Endothelial cell (in vitro differentiated cells): ENCODE measurements around the gene FCHO2. TPM values are rescaled to one million over a fixed set of nuclear protein-coding genes. Genes with fewer than 3 reads are reported as not detected.

ENCODE experiments used
- DNase-seq: peaks from one replicate; pipeline ENCODE4 v3.0.0; 2021; ENCODE audit warnings: low spot score
- H3K27ac Mint-ChIP-seq: one replicate; pipeline ENCODE4 v1.8.0; 2021; ENCODE audit warnings: mixed read lengths, inconsistent platforms; ENCODE audit not compliant: unreplicated experiment
- H3K27me3 Mint-ChIP-seq: one replicate; pipeline ENCODE4 v1.8.0; 2021; ENCODE audit warnings: mild to moderate bottlenecking, moderate library complexity, mixed read lengths, inconsistent platforms; ENCODE audit not compliant: unreplicated experiment
- H3K36me3 Mint-ChIP-seq: one replicate; pipeline ENCODE4 v1.8.0; 2021; ENCODE audit warnings: mild to moderate bottlenecking, low read depth, mixed read lengths, inconsistent platforms; ENCODE audit not compliant: unreplicated experiment
- H3K4me1 Mint-ChIP-seq: one replicate; pipeline ENCODE4 v1.8.0; 2021; ENCODE audit warnings: mild to moderate bottlenecking, mixed read lengths, inconsistent platforms; ENCODE audit not compliant: unreplicated experiment
- H3K4me3 Mint-ChIP-seq: one replicate; pipeline ENCODE4 v1.8.0; 2021; ENCODE audit warnings: mild to moderate bottlenecking, mixed read lengths, inconsistent platforms; ENCODE audit not compliant: unreplicated experiment
- H3K9me3 Mint-ChIP-seq: one replicate; pipeline ENCODE4 v1.8.0; 2021; ENCODE audit warnings: mixed read lengths, inconsistent platforms; ENCODE audit not compliant: unreplicated experiment
- total RNA-seq: library from RNA; stranded (reverse); fragmentation: NEBNext Ultra II Directional; extraction: Animal tissue kit (Norgen Biotek cat#: 25700); gene quantifications from one replicate; pipeline ENCODE4 v1.2.1, GENCODE V29; 2021; ENCODE audit not compliant: unreplicated experiment
- TF ChIP-seq, protein P1 (sequence below): fragments of 200-600 bp; sonication (generic); IDR thresholded peaks from one replicate; pipeline ENCODE4 v1.5.0; 2021; ENCODE audit warnings: antibody characterized with exemption; ENCODE audit not compliant: unreplicated experiment

The FCHO2 gene
- total RNA-seq, 1 donor from 2014 or later = 41.9 TPM

DNA sequence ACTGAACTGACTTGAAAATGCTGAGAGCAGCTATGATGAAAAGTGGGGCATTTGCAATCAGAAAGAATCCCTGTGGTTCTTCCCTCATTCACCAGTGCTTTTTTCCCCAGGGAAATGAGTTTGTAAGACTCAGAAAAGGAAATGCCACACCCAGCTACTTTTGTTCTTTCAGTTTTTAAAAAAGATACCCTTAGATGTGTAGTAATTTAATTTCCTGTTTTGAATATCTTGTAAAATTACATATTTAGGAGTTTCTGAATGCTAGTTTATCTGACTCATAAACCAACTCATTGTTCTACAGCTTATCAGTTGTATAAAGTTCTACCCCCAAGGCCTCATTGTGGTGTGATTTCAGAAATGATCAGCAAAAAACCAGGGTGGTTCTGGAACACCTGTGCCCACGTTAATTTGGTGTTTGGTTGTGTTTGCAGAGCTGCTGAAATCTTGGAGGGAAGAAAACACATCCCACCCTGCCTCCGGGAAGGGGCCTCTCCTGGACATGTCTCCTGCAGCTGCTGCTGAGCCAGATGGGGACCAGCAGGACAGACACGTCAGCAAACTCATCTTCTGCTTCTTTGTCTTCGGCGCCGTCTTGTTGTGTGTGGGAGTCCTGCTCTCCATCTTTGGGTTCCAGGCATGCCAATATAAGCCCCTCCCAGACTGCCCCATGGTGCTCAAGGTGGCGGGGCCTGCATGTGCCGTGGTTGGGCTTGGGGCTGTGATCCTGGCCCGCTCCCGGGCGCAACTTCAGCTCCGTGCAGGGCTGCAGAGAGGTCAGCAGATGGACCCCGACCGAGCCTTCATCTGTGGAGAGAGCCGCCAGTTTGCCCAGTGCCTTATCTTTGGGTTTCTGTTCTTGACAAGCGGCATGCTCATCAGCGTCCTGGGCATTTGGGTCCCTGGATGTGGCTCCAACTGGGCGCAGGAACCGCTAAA is 167.3 kb downstream of the FCHO2 start:
- peaks cover 4% of the 10 kb centered on the region for H3K36me3 Mint-ChIP-seq

DNA sequence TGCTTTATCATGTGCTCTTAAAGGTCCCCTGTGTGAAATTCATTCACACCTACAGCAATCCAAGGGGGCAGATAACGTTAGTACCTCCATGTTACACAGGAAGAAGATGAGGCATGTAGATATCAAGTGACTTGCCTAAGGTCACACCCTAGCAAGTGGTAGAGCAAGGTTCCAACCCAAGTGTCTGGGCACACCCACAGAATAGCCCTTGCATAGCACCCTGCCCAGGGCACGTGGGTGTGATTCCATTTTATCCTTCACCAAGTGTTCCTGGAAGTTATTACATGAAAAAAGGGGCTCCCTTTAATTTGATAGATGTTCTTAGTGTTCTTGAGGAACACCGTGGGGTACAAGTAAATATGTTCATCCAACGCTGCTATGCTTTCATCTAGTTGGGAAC is 169.4 kb downstream of the FCHO2 start:
- Mint-ChIP-seq H3K36me3 (peaks cover 4% of the 10 kb centered on the region), H3K9me3 (no peaks in the 10 kb centered on the region), H3K4me1 (peaks cover 4% of the 10 kb centered on the region), H3K27me3 (peaks cover 5% of the 10 kb centered on the region), H3K4me3 (no peak overlapping the region), H3K27ac (no peak overlapping the region)
- DNase-seq = no peak
- TF ChIP-seq, protein P1, sequence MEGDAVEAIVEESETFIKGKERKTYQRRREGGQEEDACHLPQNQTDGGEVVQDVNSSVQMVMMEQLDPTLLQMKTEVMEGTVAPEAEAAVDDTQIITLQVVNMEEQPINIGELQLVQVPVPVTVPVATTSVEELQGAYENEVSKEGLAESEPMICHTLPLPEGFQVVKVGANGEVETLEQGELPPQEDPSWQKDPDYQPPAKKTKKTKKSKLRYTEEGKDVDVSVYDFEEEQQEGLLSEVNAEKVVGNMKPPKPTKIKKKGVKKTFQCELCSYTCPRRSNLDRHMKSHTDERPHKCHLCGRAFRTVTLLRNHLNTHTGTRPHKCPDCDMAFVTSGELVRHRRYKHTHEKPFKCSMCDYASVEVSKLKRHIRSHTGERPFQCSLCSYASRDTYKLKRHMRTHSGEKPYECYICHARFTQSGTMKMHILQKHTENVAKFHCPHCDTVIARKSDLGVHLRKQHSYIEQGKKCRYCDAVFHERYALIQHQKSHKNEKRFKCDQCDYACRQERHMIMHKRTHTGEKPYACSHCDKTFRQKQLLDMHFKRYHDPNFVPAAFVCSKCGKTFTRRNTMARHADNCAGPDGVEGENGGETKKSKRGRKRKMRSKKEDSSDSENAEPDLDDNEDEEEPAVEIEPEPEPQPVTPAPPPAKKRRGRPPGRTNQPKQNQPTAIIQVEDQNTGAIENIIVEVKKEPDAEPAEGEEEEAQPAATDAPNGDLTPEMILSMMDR = no peak

More for the DNA sequence above, 167.3 kb downstream of the FCHO2 start:
- TF ChIP-seq, protein P1 = no peak
- DNase-seq = no peak
- no peak overlapping the region for H3K4me3 Mint-ChIP-seq
- no peaks in the 10 kb centered on the region for H3K9me3 Mint-ChIP-seq
- peaks cover 11% of the 10 kb centered on the region for H3K27me3 Mint-ChIP-seq
- H3K4me1 Mint-ChIP-seq = peaks cover 7% of the 10 kb centered on the region
- H3K27ac Mint-ChIP-seq = no peak overlapping the region

DNA sequence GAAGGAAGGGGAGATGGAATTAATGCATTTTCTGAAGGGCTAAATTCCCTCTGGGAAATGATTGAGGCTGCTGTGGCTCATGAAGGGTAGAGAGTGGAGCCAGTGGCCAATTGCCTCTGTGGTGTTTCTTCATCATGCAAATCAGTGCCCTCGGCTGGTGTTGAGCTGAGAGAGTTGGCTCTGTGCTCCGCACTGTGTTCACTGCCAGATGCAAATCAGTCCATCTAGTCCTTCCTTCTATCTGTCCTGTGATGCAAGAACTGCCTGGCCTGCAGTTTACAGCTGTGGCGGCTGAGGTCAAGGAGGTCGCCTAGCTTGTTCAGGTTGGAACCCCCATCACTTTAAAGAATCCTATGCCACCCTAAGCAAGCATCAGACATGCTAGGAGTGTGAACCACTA is 170.5 kb downstream of the FCHO2 start:
- Mint-ChIP-seq H3K4me1 (no peaks in the 10 kb centered on the region), H3K4me3 (no peak overlapping the region), H3K27me3 (peaks cover 1% of the 10 kb centered on the region), H3K9me3 (no peaks in the 10 kb centered on the region), H3K27ac (no peak overlapping the region), H3K36me3 (no peaks in the 10 kb centered on the region)
- TF ChIP-seq, protein P1 = no peak
- no peak for DNase-seq

- Mint-ChIP-seq H3K27ac (no peak overlapping the region), H3K4me1 (no peaks in the 10 kb centered on the region), H3K4me3 (no peak overlapping the region), H3K27me3 (peaks cover 1% of the 10 kb centered on the region), H3K36me3 (no peaks in the 10 kb centered on the region), H3K9me3 (no peaks in the 10 kb centered on the region)
- no peak for DNase-seq
- TF ChIP-seq, protein P1 = no peak
Observed at GRCh38 chr5:73126957-73127356, 171.1 kb downstream of the FCHO2 start.

- H3K9me3 Mint-ChIP-seq = no peaks in the 10 kb centered on the region
- no peak overlapping the region for H3K27ac Mint-ChIP-seq
- H3K4me1 Mint-ChIP-seq = no peaks in the 10 kb centered on the region
- no peak overlapping the region for H3K4me3 Mint-ChIP-seq
- peaks cover 1% of the 10 kb centered on the region for H3K27me3 Mint-ChIP-seq
- H3K36me3 Mint-ChIP-seq = no peaks in the 10 kb centered on the region
- TF ChIP-seq, protein P1 = no peak
- DNase-seq = no peak
Observed at GRCh38 chr5:73129143-73129542, 173.3 kb downstream of the FCHO2 start.
